Measurements from ENCODE around the gene CIAO1.

Gene CIAO1

GRCh38 chr2:96241227-96241626 lies 24.8 kb upstream of the CIAO1 start:
- no peak for DNase-seq (ENCODE audit: low read depth)
- H3K4me3 ChIP-seq (ENCODE audit: control insufficient read depth, low read depth, low read length): no peak overlapping the region
- no peak for TF ChIP-seq CTCF (IDR thresholded peaks at IDR 0.05; ENCODE audit: control insufficient read depth, insufficient read depth, low read depth, low read length, missing control alignments)

- TF ChIP-seq CTCF (IDR thresholded peaks at IDR 0.05; ENCODE audit: control insufficient read depth, insufficient read depth, low read depth, low read length, missing control alignments): no peak
- no peak overlapping the region for H3K4me3 ChIP-seq (ENCODE audit: control insufficient read depth, low read depth, low read length)
- peak; percentile 86 for DNase-seq (ENCODE audit: low read depth)
Observed at GRCh38 chr2:96241900-96242611, 24.0 kb upstream of the CIAO1 start.

GRCh38 chr2:96243843-96244242 lies 22.2 kb upstream of the CIAO1 start:
- no peak for TF ChIP-seq CTCF (IDR thresholded peaks at IDR 0.05; ENCODE audit: control insufficient read depth, insufficient read depth, low read depth, low read length, missing control alignments)
- no peak for DNase-seq (ENCODE audit: low read depth)
- no peak overlapping the region for H3K4me3 ChIP-seq (ENCODE audit: control insufficient read depth, low read depth, low read length)

- no peak overlapping the region for H3K4me3 ChIP-seq (ENCODE audit: control insufficient read depth, low read depth, low read length)
- DNase-seq (ENCODE audit: low read depth): no peak
- TF ChIP-seq CTCF (IDR thresholded peaks at IDR 0.05; ENCODE audit: control insufficient read depth, insufficient read depth, low read depth, low read length, missing control alignments): no peak
Observed at GRCh38 chr2:96245609-96246390, 20.2 kb upstream of the CIAO1 start.

- DNase-seq (ENCODE audit: low read depth): no peak
- TF ChIP-seq CTCF (IDR thresholded peaks at IDR 0.05; ENCODE audit: control insufficient read depth, insufficient read depth, low read depth, low read length, missing control alignments): no peak
- H3K4me3 ChIP-seq (ENCODE audit: control insufficient read depth, low read depth, low read length): no peak overlapping the region
Observed at GRCh38 chr2:96247009-96247408, 19.0 kb upstream of the CIAO1 start.

GRCh38 chr2:96247896-96248295 lies 18.1 kb upstream of the CIAO1 start:
- H3K4me3 ChIP-seq (ENCODE audit: control insufficient read depth, low read depth, low read length): no peak overlapping the region
- no peak for DNase-seq (ENCODE audit: low read depth)
- TF ChIP-seq CTCF (IDR thresholded peaks at IDR 0.05; ENCODE audit: control insufficient read depth, insufficient read depth, low read depth, low read length, missing control alignments): no peak

Measured in AG09309 (cell line).